ENCODE measurements around the gene PMFBP1.

DNA sequence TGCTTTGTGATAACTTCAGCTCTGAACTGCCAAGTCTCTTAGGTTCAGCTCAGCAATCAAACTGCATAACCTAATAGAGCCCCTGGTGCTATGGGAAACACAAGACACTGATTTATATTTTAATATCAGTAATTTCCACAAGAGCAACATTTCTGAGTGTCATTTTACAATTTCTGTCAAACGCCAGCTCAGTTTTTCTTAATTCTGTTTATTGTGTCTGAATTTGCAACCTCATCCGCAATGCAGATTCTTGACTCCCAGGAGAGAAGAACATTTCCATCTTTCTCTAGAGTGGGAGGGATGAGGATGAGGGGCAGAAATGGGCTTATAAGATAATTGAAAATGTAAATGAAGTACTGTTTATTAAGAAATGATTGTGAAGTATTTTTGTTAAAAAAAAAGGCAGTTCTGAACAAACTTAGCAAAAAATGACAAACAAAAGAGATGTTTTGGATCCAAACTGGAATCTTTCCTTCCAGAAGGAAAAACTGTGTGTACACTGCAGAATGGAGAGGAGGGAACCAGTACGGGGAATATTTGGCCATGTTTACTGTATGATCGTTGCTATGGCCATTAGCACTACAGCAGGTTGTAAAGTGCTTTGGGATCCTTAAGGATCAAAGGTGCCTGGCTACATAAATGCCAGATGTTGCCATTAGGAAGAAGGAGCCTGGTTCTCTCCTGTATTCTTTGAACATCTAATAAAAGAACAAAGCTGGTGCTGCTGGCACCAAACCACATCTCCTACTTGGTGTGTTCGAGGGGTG is 7.4 kb upstream of the PMFBP1 start:
- TF ChIP-seq CTCF (IDR thresholded peaks at IDR 0.05; ENCODE audit: insufficient read depth, low read depth, low read length) (no peak), EZH2 (IDR thresholded peaks at IDR 0.05; ENCODE audit: insufficient read depth, low read length) (no peak)
